Measurements from ENCODE around the gene PRR23A.

The PRR23A gene

GRCh38 chr3:138972941-138973340 lies 33.1 kb downstream of the PRR23A start:
- no peak overlapping the region for H3K9ac ChIP-seq (ENCODE audit: low read depth in 1 of 2, low read length in 2 of 2)
- H3K27ac ChIP-seq (ENCODE audit: low read depth in 2 of 2, low read length in 2 of 2) = no peak overlapping the region

DNA sequence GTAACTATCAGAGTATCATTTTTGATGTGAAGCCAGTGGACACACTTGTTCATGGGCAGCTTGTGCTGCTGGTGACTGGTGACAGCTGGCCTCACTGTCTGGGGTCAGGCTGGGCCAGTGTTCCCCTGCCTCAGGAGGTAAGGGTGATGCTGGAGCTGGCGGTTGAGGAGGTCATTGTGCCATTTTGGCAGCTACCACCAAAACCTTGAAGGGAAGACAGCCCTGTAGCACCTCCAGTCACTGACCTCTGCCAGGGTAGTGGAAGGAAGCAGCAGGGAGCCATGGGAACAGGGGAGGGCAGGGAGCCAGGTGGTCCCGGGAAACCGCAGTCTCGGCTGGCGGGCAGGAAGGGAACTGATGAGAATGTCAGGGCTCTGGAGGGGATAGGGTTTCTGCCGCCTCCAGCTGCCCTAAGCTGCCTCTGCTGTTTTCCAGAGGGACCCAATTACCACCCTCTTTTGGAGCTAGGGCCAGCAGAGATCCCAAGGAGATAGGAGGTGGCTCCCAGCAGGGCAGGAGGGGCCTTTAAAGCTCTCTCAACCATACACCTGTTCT lies 34.2 kb downstream of the PRR23A start:
- Histone ChIP-seq H3K4me3 (ENCODE audit: low read length in 2 of 2) (no peak overlapping the region), H3K4me1 (ENCODE audit: control insufficient read depth in 2 of 2, insufficient read depth in 2 of 2, low read length in 2 of 2) (no peaks in the 10 kb centered on the region)

More at GRCh38 chr3:138972941-138973340, 33.1 kb downstream of the PRR23A start:
- peaks cover 0 to 14% of the 10 kb centered on the region in 2 donors for H3K27me3 ChIP-seq (ENCODE audit: control insufficient read depth in 2 of 2, insufficient read depth in 2 of 2, low read length in 2 of 2)
- no peaks in the 10 kb centered on the region for H3K9me3 ChIP-seq (ENCODE audit: control insufficient read depth in 2 of 2, low read length in 2 of 2)
- H3K4me3 ChIP-seq (ENCODE audit: low read length in 2 of 2) = no peak overlapping the region
- H3K36me3 ChIP-seq (ENCODE audit: control insufficient read depth in 2 of 2, insufficient read depth in 2 of 2, low read length in 2 of 2) = no peaks in the 10 kb centered on the region
- no peaks in the 10 kb centered on the region for H3K4me1 ChIP-seq (ENCODE audit: control insufficient read depth in 2 of 2, insufficient read depth in 2 of 2, low read length in 2 of 2)

GRCh38 chr3:138964923-138965322 lies 41.1 kb downstream of the PRR23A start:
- Histone ChIP-seq H3K4me3 (ENCODE audit: low read length in 2 of 2) (no peak overlapping the region), H3K9ac (ENCODE audit: low read depth in 1 of 2, low read length in 2 of 2) (no peak overlapping the region), H3K27me3 (ENCODE audit: control insufficient read depth in 2 of 2, insufficient read depth in 2 of 2, low read length in 2 of 2) (peaks cover 19 to 23% of the 10 kb centered on the region in 2 donors), H3K36me3 (ENCODE audit: control insufficient read depth in 2 of 2, insufficient read depth in 2 of 2, low read length in 2 of 2) (no peaks in the 10 kb centered on the region), H3K27ac (ENCODE audit: low read depth in 2 of 2, low read length in 2 of 2) (no peak overlapping the region), H3K9me3 (ENCODE audit: control insufficient read depth in 2 of 2, low read length in 2 of 2) (no peaks in the 10 kb centered on the region), H3K4me1 (ENCODE audit: control insufficient read depth in 2 of 2, insufficient read depth in 2 of 2, low read length in 2 of 2) (no peaks in the 10 kb centered on the region)

More for the DNA sequence above, 34.2 kb downstream of the PRR23A start:
- no peak overlapping the region for H3K27ac ChIP-seq (ENCODE audit: low read depth in 2 of 2, low read length in 2 of 2)
- no peaks in the 10 kb centered on the region for H3K9me3 ChIP-seq (ENCODE audit: control insufficient read depth in 2 of 2, low read length in 2 of 2)
- peaks cover 0 to 14% of the 10 kb centered on the region in 2 donors for H3K27me3 ChIP-seq (ENCODE audit: control insufficient read depth in 2 of 2, insufficient read depth in 2 of 2, low read length in 2 of 2)
- no peak overlapping the region for H3K9ac ChIP-seq (ENCODE audit: low read depth in 1 of 2, low read length in 2 of 2)
- no peaks in the 10 kb centered on the region for H3K36me3 ChIP-seq (ENCODE audit: control insufficient read depth in 2 of 2, insufficient read depth in 2 of 2, low read length in 2 of 2)

DNA sequence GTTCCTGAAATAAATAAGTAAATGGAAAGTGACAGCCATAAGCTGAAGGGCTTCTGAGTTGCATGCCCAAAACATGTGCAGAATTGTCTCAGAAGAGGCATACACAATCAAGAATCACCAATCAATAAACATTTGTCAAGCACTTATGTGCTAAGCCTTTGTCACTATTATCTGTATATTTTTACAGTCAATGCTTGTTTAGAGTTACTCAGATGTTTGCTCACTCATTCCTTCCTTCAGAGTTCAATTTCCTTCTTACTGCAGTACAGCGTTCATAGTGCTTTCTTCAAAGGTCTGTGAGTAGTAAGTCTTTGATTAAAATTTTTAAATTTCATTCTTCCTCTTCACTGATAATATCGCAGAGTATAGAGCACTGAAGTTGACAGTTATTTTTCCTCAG lies 41.8 kb downstream of the PRR23A start:
- H3K4me1 ChIP-seq (ENCODE audit: control insufficient read depth in 2 of 2, insufficient read depth in 2 of 2, low read length in 2 of 2) = no peaks in the 10 kb centered on the region
- H3K4me3 ChIP-seq (ENCODE audit: low read length in 2 of 2) = no peak overlapping the region
- no peaks in the 10 kb centered on the region for H3K36me3 ChIP-seq (ENCODE audit: control insufficient read depth in 2 of 2, insufficient read depth in 2 of 2, low read length in 2 of 2)
- no peak overlapping the region for H3K27ac ChIP-seq (ENCODE audit: low read depth in 2 of 2, low read length in 2 of 2)
- H3K9me3 ChIP-seq (ENCODE audit: control insufficient read depth in 2 of 2, low read length in 2 of 2) = no peaks in the 10 kb centered on the region
- H3K27me3 ChIP-seq (ENCODE audit: control insufficient read depth in 2 of 2, insufficient read depth in 2 of 2, low read length in 2 of 2) = peaks cover 22 to 23% of the 10 kb centered on the region in 2 donors
- no peak overlapping the region for H3K9ac ChIP-seq (ENCODE audit: low read depth in 1 of 2, low read length in 2 of 2)

GRCh38 chr3:138962854-138963560 lies 43.1 kb downstream of the PRR23A start:
- H3K27ac ChIP-seq (ENCODE audit: low read depth in 2 of 2, low read length in 2 of 2) = no peak overlapping the region
- no peaks in the 10 kb centered on the region for H3K9me3 ChIP-seq (ENCODE audit: control insufficient read depth in 2 of 2, low read length in 2 of 2)
- no peaks in the 10 kb centered on the region for H3K36me3 ChIP-seq (ENCODE audit: control insufficient read depth in 2 of 2, insufficient read depth in 2 of 2, low read length in 2 of 2)
- H3K9ac ChIP-seq (ENCODE audit: low read depth in 1 of 2, low read length in 2 of 2) = no peak overlapping the region
- H3K4me3 ChIP-seq (ENCODE audit: low read length in 2 of 2) = no peak overlapping the region
- H3K27me3 ChIP-seq (ENCODE audit: control insufficient read depth in 2 of 2, insufficient read depth in 2 of 2, low read length in 2 of 2) = peaks cover 26% of the 10 kb centered on the region in 2 donors
- H3K4me1 ChIP-seq (ENCODE audit: control insufficient read depth in 2 of 2, insufficient read depth in 2 of 2, low read length in 2 of 2) = no peaks in the 10 kb centered on the region

DNA sequence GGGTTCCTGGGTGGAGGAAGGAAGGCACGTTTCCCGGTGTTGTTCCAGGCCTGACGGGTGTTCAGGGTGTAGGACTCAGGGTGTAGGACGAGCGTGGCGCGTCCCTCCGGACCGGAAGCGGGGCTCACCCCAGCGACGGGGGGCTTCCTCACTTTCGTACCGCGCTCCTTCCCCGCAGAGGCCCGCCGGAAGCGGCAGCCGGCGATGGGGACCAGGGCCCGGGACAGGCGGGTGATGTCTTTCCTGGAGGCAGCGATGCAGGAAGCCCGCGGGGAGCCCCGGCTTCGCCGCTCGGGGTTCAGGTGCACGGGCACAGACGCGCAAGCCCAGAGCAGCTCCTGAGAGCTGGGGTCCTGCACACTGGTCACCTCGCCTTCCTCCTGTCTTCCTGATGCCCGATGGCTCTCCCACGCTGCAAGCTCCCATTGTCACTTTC lies 45.6 kb downstream of the PRR23A start:
- Histone ChIP-seq H3K36me3 (ENCODE audit: control insufficient read depth in 2 of 2, insufficient read depth in 2 of 2, low read length in 2 of 2) (no peaks in the 10 kb centered on the region), H3K4me3 (ENCODE audit: low read length in 2 of 2) (no peak overlapping the region), H3K9ac (ENCODE audit: low read depth in 1 of 2, low read length in 2 of 2) (no peak overlapping the region), H3K4me1 (ENCODE audit: control insufficient read depth in 2 of 2, insufficient read depth in 2 of 2, low read length in 2 of 2) (no peaks in the 10 kb centered on the region), H3K27ac (ENCODE audit: low read depth in 2 of 2, low read length in 2 of 2) (no peak overlapping the region), H3K27me3 (ENCODE audit: control insufficient read depth in 2 of 2, insufficient read depth in 2 of 2, low read length in 2 of 2) (peaks cover 29 to 31% of the 10 kb centered on the region in 2 donors), H3K9me3 (ENCODE audit: control insufficient read depth in 2 of 2, low read length in 2 of 2) (no peaks in the 10 kb centered on the region)

Measured in mucosa of rectum (tissue), 2 donors.